Suprapubic skin (tissue), 4 donors: ENCODE data around the gene WNT3.

ENCODE experiments used
- POLR2A ChIP-seq, 2 donors: fragments of 450-650 bp; IDR thresholded peaks; one replicate each; pipeline ENCODE4 v1.6.1; 2017; ENCODE audit warnings: antibody characterized with exemption in 2 of 2, mild to moderate bottlenecking in 2 of 2, moderate library complexity in 2 of 2
- POLR2AphosphoS5 ChIP-seq, 3 donors: sonication (generic); formaldehyde crosslinking; IDR thresholded peaks; one replicate each; pipeline ENCODE4 v1.6.1; 2017; ENCODE audit warnings: antibody characterized with exemption in 3 of 3
- TF ChIP-seq, protein P1 (sequence below), 2 donors: fragments of 200-600 bp in 1 of 2; fragments of 450-650 bp in 1 of 2; sonication (generic) in 1 of 2; IDR thresholded peaks; one replicate each; pipeline ENCODE4 v1.5.1; 2016 to 2019; ENCODE audit warnings: antibody characterized with exemption in 2 of 2, mild to moderate bottlenecking in 1 of 2, moderate library complexity in 1 of 2

DNA sequence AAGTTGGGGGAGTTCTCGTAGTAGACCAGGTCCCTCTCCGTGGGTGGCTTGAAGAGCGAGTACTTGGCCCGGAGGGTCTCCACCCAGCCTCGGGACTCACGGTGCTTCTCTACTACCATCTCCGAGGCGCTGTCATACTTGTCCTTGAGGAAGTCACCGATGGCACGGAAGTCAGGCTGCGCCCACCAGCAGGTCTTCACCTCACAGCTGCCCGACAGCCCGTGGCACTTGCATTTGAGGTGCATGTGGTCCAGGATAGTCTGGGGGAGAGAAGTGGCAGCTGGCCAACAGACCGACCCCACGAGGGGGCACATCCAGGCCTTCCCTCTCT, 50.0 kb downstream of the WNT3 start:
- TF ChIP-seq, protein P1, sequence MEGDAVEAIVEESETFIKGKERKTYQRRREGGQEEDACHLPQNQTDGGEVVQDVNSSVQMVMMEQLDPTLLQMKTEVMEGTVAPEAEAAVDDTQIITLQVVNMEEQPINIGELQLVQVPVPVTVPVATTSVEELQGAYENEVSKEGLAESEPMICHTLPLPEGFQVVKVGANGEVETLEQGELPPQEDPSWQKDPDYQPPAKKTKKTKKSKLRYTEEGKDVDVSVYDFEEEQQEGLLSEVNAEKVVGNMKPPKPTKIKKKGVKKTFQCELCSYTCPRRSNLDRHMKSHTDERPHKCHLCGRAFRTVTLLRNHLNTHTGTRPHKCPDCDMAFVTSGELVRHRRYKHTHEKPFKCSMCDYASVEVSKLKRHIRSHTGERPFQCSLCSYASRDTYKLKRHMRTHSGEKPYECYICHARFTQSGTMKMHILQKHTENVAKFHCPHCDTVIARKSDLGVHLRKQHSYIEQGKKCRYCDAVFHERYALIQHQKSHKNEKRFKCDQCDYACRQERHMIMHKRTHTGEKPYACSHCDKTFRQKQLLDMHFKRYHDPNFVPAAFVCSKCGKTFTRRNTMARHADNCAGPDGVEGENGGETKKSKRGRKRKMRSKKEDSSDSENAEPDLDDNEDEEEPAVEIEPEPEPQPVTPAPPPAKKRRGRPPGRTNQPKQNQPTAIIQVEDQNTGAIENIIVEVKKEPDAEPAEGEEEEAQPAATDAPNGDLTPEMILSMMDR (IDR thresholded peaks at IDR 0.05) = no peak
- TF ChIP-seq POLR2AphosphoS5 (IDR thresholded peaks at IDR 0.05) = no peak
- no peak for TF ChIP-seq POLR2A (IDR thresholded peaks at IDR 0.05)
